COLO668 (cell line): ENCODE data around the gene CACNB2.
"Not testable (repeated sequence)": the region's sequence is repeated elsewhere in the genome, so short reads cannot be mapped to it uniquely, and the experiment has no call there.

Experiments used
- DNase-seq: peaks from one replicate; lab custom pipeline; 2025; ENCODE audit not compliant: unreplicated experiment; lab: John Stamatoyannopoulos, UW

The CACNB2 gene

GRCh38 chr10:18438361-18439126 is 298.3 kb downstream of the CACNB2 start:
- DNase-seq, result no peak

GRCh38 chr10:18439601-18440000 is 299.4 kb downstream of the CACNB2 start:
- DNase-seq, result no peak

- DNase-seq, result not testable (repeated sequence)
Observed at GRCh38 chr10:18445635-18446034, 305.4 kb downstream of the CACNB2 start.

- DNase-seq, result no peak
Observed at GRCh38 chr10:18446205-18446604, 306.0 kb downstream of the CACNB2 start.

GRCh38 chr10:18449611-18450026 is 309.4 kb downstream of the CACNB2 start:
- no peak for DNase-seq

- no peak for DNase-seq
Observed at GRCh38 chr10:18450298-18450697, 310.1 kb downstream of the CACNB2 start.

- DNase-seq, result no peak
Observed at GRCh38 chr10:18455086-18455884, 315.1 kb downstream of the CACNB2 start.

GRCh38 chr10:18456984-18457383 is 316.8 kb downstream of the CACNB2 start:
- DNase-seq, result no peak

GRCh38 chr10:18460032-18460431 is 319.8 kb downstream of the CACNB2 start:
- DNase-seq, result no peak

GRCh38 chr10:18463673-18464211 is 323.5 kb downstream of the CACNB2 start:
- DNase-seq, result no peak

GRCh38 chr10:18469125-18469524 is 328.9 kb downstream of the CACNB2 start:
- no peak for DNase-seq

- no peak for DNase-seq
Observed at GRCh38 chr10:18472977-18473376, 332.8 kb downstream of the CACNB2 start.

- no peak for DNase-seq
Observed at GRCh38 chr10:18473424-18474117, 333.3 kb downstream of the CACNB2 start.

GRCh38 chr10:18474118-18474455 is 333.9 kb downstream of the CACNB2 start:
- no peak for DNase-seq

GRCh38 chr10:18476076-18476647 is 335.9 kb downstream of the CACNB2 start:
- no peak for DNase-seq

GRCh38 chr10:18478354-18478753 is 338.1 kb downstream of the CACNB2 start:
- DNase-seq, result no peak

- DNase-seq, result no peak
Observed at GRCh38 chr10:18479502-18479901, 339.3 kb downstream of the CACNB2 start.

GRCh38 chr10:18483516-18484186 is 343.4 kb downstream of the CACNB2 start:
- DNase-seq, result no peak

GRCh38 chr10:18486438-18486837 is 346.2 kb downstream of the CACNB2 start:
- DNase-seq, result no peak

GRCh38 chr10:18490755-18491154 is 350.5 kb downstream of the CACNB2 start:
- DNase-seq, result no peak
